DOHH2 (cell line): ENCODE results near the gene SYT6.

ENCODE experiments used
- EZH2phosphoT487 ChIP-seq: fragments of 200-600 bp; sonication (generic); IDR thresholded peaks from 2 replicates; pipeline ENCODE4 v1.6.1; 2017; ENCODE audit warnings: borderline replicate concordance, mild to moderate bottlenecking, antibody characterized with exemption, low read length, moderate library complexity, mixed read lengths
- TF ChIP-seq, protein P1 (sequence below): fragments of 200-600 bp; sonication (generic); IDR thresholded peaks from one replicate; pipeline ENCODE4 v1.5.1; 2014; ENCODE audit warnings: antibody characterized with exemption, mild to moderate bottlenecking, low read depth, low read length; ENCODE audit not compliant: poor library complexity, severe bottlenecking

DNA sequence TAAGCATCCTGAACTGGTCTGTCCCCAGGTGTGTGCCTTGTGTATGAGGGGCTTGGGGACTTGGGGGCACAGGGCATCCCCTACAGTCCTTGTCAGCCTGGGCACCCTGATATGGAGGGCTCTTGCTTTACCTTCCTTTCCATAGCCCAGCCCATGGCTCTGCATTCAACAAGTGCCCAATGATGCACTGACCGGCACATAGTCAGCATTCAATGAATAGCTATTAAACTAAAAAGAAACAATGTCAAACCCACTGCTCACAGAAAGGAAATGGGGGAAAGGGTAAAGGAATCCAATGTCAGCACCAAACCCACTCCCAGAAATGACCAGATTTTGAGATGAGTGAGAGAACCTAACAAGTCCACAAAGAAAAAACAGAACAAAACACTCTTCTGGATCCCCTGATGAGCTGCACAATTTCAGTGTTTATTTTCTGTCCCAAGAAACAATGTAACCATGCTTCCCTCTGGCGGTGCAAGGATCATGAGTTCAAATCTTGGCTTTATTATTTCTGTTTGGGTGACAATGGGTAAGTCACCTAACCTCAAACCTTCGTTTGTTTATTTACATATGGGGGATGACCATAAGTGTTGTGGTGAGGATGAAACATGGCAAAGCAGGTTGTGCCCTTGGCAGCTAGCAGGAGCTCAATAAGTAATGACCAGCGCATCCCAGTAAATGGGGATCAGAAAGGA is 22.0 kb downstream of the SYT6 start:
- TF ChIP-seq, protein P1, sequence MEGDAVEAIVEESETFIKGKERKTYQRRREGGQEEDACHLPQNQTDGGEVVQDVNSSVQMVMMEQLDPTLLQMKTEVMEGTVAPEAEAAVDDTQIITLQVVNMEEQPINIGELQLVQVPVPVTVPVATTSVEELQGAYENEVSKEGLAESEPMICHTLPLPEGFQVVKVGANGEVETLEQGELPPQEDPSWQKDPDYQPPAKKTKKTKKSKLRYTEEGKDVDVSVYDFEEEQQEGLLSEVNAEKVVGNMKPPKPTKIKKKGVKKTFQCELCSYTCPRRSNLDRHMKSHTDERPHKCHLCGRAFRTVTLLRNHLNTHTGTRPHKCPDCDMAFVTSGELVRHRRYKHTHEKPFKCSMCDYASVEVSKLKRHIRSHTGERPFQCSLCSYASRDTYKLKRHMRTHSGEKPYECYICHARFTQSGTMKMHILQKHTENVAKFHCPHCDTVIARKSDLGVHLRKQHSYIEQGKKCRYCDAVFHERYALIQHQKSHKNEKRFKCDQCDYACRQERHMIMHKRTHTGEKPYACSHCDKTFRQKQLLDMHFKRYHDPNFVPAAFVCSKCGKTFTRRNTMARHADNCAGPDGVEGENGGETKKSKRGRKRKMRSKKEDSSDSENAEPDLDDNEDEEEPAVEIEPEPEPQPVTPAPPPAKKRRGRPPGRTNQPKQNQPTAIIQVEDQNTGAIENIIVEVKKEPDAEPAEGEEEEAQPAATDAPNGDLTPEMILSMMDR: no peak
- TF ChIP-seq EZH2phosphoT487: no peak
